Measurements from ENCODE around the gene SDHAF2.
A peak's percentile ranks its signal among the peaks of the same experiment; 100 is the strongest.
"Not testable (repeated sequence)": the region's sequence is repeated elsewhere in the genome, so short reads cannot be mapped to it uniquely, and the experiment has no call there.

SDHAF2 gene

GRCh38 chr11:61418136-61418535 lies 11.8 kb upstream of the SDHAF2 start:
- DNase-seq, result no peak

GRCh38 chr11:61422226-61422625 lies 7.7 kb upstream of the SDHAF2 start:
- DNase-seq, result no peak

GRCh38 chr11:61425367-61426131 lies 4.4 kb upstream of the SDHAF2 start:
- no peak for DNase-seq

- no peak for DNase-seq
Observed at GRCh38 chr11:61429346-61429690, 606 bp upstream of the SDHAF2 start.

GRCh38 chr11:61430839-61431238 lies 915 bp downstream of the SDHAF2 start:
- DNase-seq, result not testable (repeated sequence)

- DNase-seq, result no peak
Observed at GRCh38 chr11:61437496-61437895, 7.6 kb downstream of the SDHAF2 start.

- no peak for DNase-seq
Observed at GRCh38 chr11:61439615-61440014, 9.7 kb downstream of the SDHAF2 start.

- DNase-seq, result no peak
Observed at GRCh38 chr11:61442616-61443015, 12.7 kb downstream of the SDHAF2 start.

GRCh38 chr11:61445516-61445915 lies 15.6 kb downstream of the SDHAF2 start:
- DNase-seq, result no peak

GRCh38 chr11:61446211-61446651 lies 16.3 kb downstream of the SDHAF2 start:
- DNase-seq, result peak; percentile 42

GRCh38 chr11:61447601-61448551 lies 18.0 kb downstream of the SDHAF2 start:
- no peak for DNase-seq

- no peak for DNase-seq
Observed at GRCh38 chr11:61448552-61448927, 18.6 kb downstream of the SDHAF2 start.

GRCh38 chr11:61452825-61453224 lies 22.9 kb downstream of the SDHAF2 start:
- no peak for DNase-seq

GRCh38 chr11:61453695-61454094 lies 23.8 kb downstream of the SDHAF2 start:
- no peak for DNase-seq

GRCh38 chr11:61454520-61454919 lies 24.6 kb downstream of the SDHAF2 start:
- no peak for DNase-seq

GRCh38 chr11:61460474-61460881 lies 30.6 kb downstream of the SDHAF2 start:
- no peak for DNase-seq

GRCh38 chr11:61460986-61461385 lies 31.1 kb downstream of the SDHAF2 start:
- DNase-seq, result no peak

- DNase-seq, result not testable (repeated sequence)
Observed at GRCh38 chr11:61467602-61468001, 37.7 kb downstream of the SDHAF2 start.

GRCh38 chr11:61468002-61468401 lies 38.1 kb downstream of the SDHAF2 start:
- DNase-seq, result no peak

GRCh38 chr11:61472282-61472681 lies 42.4 kb downstream of the SDHAF2 start:
- DNase-seq, result no peak

- no peak for DNase-seq
Observed at GRCh38 chr11:61472868-61473267, 42.9 kb downstream of the SDHAF2 start.

GRCh38 chr11:61473370-61474012 lies 43.6 kb downstream of the SDHAF2 start:
- no peak for DNase-seq

Data from right kidney (tissue), 1 donor.